B cell (primary cell): ENCODE measurements around the gene TMEM41B. TPM values are rescaled to one million over a fixed set of nuclear protein-coding genes. Genes with fewer than 3 reads are reported as not detected.
"Not testable (repeated sequence)": the region's sequence is repeated elsewhere in the genome, so short reads cannot be mapped to it uniquely, and the experiment has no call there.

ENCODE experiments used
- ATAC-seq: fragments of 200-7000 bp; cut with Tn5 transposase; one replicate; pipeline ENCODE4 v1.10.0; 2021; ENCODE audit warnings: low read depth, mild to moderate bottlenecking, moderate number of reproducible peaks, moderate library complexity
- CTCF ChIA-PET: fragments of 350-600 bp; sonication (Branson Sonifier 250); formaldehyde crosslinking; loops from one replicate; lab custom pipeline; 2021; ENCODE audit warnings: antibody characterized with exemption, inconsistent platforms; lab: Charles Lee
- POLR2A ChIA-PET: fragments of 350-600 bp; sonication (Branson Sonifier 250); formaldehyde crosslinking; loops from one replicate; lab custom pipeline; 2021; ENCODE audit warnings: antibody characterized with exemption; lab: Charles Lee
- DNase-seq: peaks from one replicate; pipeline ENCODE4 v3.0.0; 2013
- H2AFZ ChIP-seq: 2 replicates; pipeline ENCODE4 v1.6.1; 2012; ENCODE audit warnings: mild to moderate bottlenecking, low read depth, low read length; ENCODE audit not compliant: insufficient read depth, poor library complexity, severe bottlenecking
- H3K27ac ChIP-seq, 2 donors: 1 replicate in 1 of 2; 2 replicates in 1 of 2; pipeline ENCODE4 v1.5.1; 2012 to 2013; ENCODE audit warnings: low read length in 2 of 2, mild to moderate bottlenecking in 2 of 2, moderate library complexity in 1 of 2
- H3K27me3 ChIP-seq, 4 experiments: fragments of 200-600 bp in 1 of 4; sonication (generic) in 1 of 4; replicated peaks in 1 of 4; 1 replicate in 2 of 4; 2 replicates in 2 of 4; pipeline versions ENCODE4 v1.6.1 to v1.7.0; 2013 to 2016; ENCODE audit warnings: low read length in 3 of 4, mild to moderate bottlenecking in 2 of 4, mixed read lengths in 1 of 4, moderate library complexity in 1 of 4; ENCODE audit not compliant: insufficient read depth in 4 of 4, control insufficient read depth in 3 of 4; ENCODE audit errors: control extremely low read depth in 1 of 4
- H3K36me3 ChIP-seq, 2 experiments: replicated peaks in 1 of 2; 1 replicate in 1 of 2; 2 replicates in 1 of 2; pipeline versions ENCODE4 v1.6.1 to v1.7.1; 2013; ENCODE audit warnings: low read length in 1 of 2; ENCODE audit not compliant: insufficient read depth in 2 of 2, control insufficient read depth in 1 of 2; ENCODE audit errors: control extremely low read depth in 1 of 2, extremely low read depth in 1 of 2
- H3K4me1 ChIP-seq, 2 donors: fragments of 200-600 bp in 1 of 2; sonication (generic) in 1 of 2; 1 replicate in 1 of 2; 2 replicates in 1 of 2; pipeline versions ENCODE4 v1.5.1 to v1.6.1; 2013 to 2017; ENCODE audit warnings: low read length in 2 of 2; ENCODE audit not compliant: control insufficient read depth in 2 of 2, insufficient read depth in 2 of 2
- H3K4me2 ChIP-seq: replicated peaks from 2 replicates; pipeline ENCODE3; 2012; ENCODE audit warnings: mild to moderate bottlenecking, low read depth, low read length; ENCODE audit not compliant: poor library complexity, severe bottlenecking
- H3K4me3 ChIP-seq, 5 experiments: fragments of 200-600 bp in 1 of 5; sonication (generic) in 1 of 5; 1 replicate in 3 of 5; 2 replicates in 2 of 5; pipeline versions ENCODE4 v1.5.1 to v1.7.0; 2011 to 2016; ENCODE audit warnings: low read length in 4 of 5, mild to moderate bottlenecking in 4 of 5, low read depth in 2 of 5, control low read depth in 1 of 5, moderate library complexity in 1 of 5; ENCODE audit not compliant: insufficient read depth in 1 of 5; ENCODE audit errors: control extremely low read depth in 1 of 5, extremely low read depth in 1 of 5
- H3K79me2 ChIP-seq: fragments of 200-600 bp; sonication (generic); one replicate; pipeline ENCODE4 v1.6.0; 2016; ENCODE audit warnings: low read length; ENCODE audit not compliant: control insufficient read depth, insufficient read depth
- H3K9ac ChIP-seq: fragments of 200-600 bp; sonication (generic); 2 replicates; pipeline ENCODE4 v1.6.1; 2017; ENCODE audit warnings: mild to moderate bottlenecking, low read length, moderate library complexity
- H3K9me3 ChIP-seq, 3 donors: one replicate each; pipeline versions ENCODE4 v1.6.1 to v1.7.1; 2013; ENCODE audit warnings: low read length in 2 of 3; ENCODE audit not compliant: control insufficient read depth in 2 of 3, insufficient read depth in 1 of 3; ENCODE audit errors: control extremely low read depth in 1 of 3
- H4K20me1 ChIP-seq: 2 replicates; pipeline ENCODE4 v1.6.0; 2012; ENCODE audit warnings: mild to moderate bottlenecking, low read length; ENCODE audit not compliant: insufficient read depth, control insufficient read depth, poor library complexity, severe bottlenecking
- H3K27ac Mint-ChIP-seq: one replicate; pipeline ENCODE4 v1.8.0; 2021; ENCODE audit warnings: mixed read lengths
- H3K27me3 Mint-ChIP-seq: one replicate; pipeline ENCODE4 v1.8.0; 2021; ENCODE audit warnings: mixed read lengths
- H3K4me1 Mint-ChIP-seq: one replicate; pipeline ENCODE4 v1.8.0; 2021; ENCODE audit warnings: mixed read lengths
- H3K4me3 Mint-ChIP-seq: one replicate; pipeline ENCODE4 v1.8.0; 2021; ENCODE audit warnings: mixed read lengths
- H3K9me3 Mint-ChIP-seq: one replicate; pipeline ENCODE4 v1.8.0; 2022; ENCODE audit warnings: mixed read lengths; ENCODE audit not compliant: insufficient read depth
- EZH2 ChIP-seq: IDR thresholded peaks from 2 replicates; pipeline ENCODE4 v1.6.1; 2012; ENCODE audit warnings: borderline replicate concordance, low read depth, mild to moderate bottlenecking, moderate library complexity, low read length; ENCODE audit not compliant: insufficient read depth, poor library complexity, severe bottlenecking
- WGBS: methylation state at CpG from one replicate; pipeline ENCODE4 v1.1.5; 2013; ENCODE audit warnings: missing lambda C conversion rate; ENCODE audit not compliant: insufficient coverage; 5-methylcytosine and 5-hydroxymethylcytosine counted together
- intact Hi-C: fragments of 100-400 bp; cut with micrococcal nuclease; formaldehyde crosslinking; loops from one replicate; pipeline ENCODE4 v1.10.0; 2022
- polyA plus RNA-seq: library from polyadenylated mRNA; depleted of rRNA; stranded (reverse); fragments of >200 nt; gene quantifications from 2 replicates; pipeline ENCODE4 v1.2.3, GENCODE V29; 2012
- total RNA-seq, 2 donors: library from RNA; stranded (reverse); fragments of 120-200 nt in 1 of 2; gene quantifications; 1 replicate in 1 of 2; 2 replicates in 1 of 2; pipeline versions ENCODE4 v1.2.3 to v1.2.4, GENCODE V29; 2013 to 2022
- TF ChIP-seq, protein P1 (sequence below): fragments of 200-600 bp; IDR thresholded peaks from one replicate; pipeline ENCODE4 v1.8.0; 2022; ENCODE audit warnings: antibody characterized with exemption, mild to moderate bottlenecking

The TMEM41B gene
- total and polyA plus RNA-seq, 2 donors (not counting 1 experiment from before 2014, with no cell fraction given): 16.1 to 43.9 TPM

DNA sequence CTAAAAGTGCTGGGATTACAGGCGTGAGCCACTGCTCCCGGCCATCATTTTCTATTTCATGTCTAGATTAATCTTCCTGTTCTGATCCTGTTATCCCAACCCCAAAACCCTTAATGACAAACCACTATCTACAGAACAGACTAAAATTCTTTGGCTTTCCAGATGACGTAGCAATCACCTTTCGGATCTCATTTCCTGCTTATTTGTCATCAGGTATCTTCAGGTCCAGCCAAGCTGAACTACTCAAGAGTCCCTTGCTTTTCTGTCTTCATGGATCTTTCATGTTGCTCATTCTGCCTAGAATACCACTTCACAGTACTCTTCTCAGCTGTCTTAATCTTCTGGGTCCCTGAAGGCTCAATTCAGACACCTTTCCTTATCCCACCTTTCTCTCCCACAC lies 42.6 kb upstream of the TMEM41B start:
- no peak overlapping the region for H3K9ac ChIP-seq
- H2AFZ ChIP-seq: no peak overlapping the region
- no peaks in the 10 kb centered on the region for H3K36me3 ChIP-seq
- H3K4me3 ChIP-seq: no peak overlapping the region
- POLR2A ChIA-PET: no interaction called here
- CTCF ChIA-PET: no interaction called here
- intact Hi-C loops: no loop called here
- H3K79me2 ChIP-seq: no peaks in the 10 kb centered on the region
- H3K4me1 Mint-ChIP-seq: no peaks in the 10 kb centered on the region
- H4K20me1 ChIP-seq: no peaks in the 10 kb centered on the region
- H3K27ac Mint-ChIP-seq: no peak overlapping the region
- 95% methylated on average over 4 of the region's 4 CpGs for WGBS
- no peaks in the 10 kb centered on the region for H3K4me1 ChIP-seq
- DNase-seq: no peak
- H3K9me3 Mint-ChIP-seq: no peaks in the 10 kb centered on the region
- no peaks in the 10 kb centered on the region for H3K9me3 ChIP-seq
- TF ChIP-seq, protein P1, sequence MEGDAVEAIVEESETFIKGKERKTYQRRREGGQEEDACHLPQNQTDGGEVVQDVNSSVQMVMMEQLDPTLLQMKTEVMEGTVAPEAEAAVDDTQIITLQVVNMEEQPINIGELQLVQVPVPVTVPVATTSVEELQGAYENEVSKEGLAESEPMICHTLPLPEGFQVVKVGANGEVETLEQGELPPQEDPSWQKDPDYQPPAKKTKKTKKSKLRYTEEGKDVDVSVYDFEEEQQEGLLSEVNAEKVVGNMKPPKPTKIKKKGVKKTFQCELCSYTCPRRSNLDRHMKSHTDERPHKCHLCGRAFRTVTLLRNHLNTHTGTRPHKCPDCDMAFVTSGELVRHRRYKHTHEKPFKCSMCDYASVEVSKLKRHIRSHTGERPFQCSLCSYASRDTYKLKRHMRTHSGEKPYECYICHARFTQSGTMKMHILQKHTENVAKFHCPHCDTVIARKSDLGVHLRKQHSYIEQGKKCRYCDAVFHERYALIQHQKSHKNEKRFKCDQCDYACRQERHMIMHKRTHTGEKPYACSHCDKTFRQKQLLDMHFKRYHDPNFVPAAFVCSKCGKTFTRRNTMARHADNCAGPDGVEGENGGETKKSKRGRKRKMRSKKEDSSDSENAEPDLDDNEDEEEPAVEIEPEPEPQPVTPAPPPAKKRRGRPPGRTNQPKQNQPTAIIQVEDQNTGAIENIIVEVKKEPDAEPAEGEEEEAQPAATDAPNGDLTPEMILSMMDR: no peak
- no peak for TF ChIP-seq EZH2
- H3K4me2 ChIP-seq: no peak overlapping the region
- ATAC-seq: no peak
- H3K27me3 ChIP-seq: no peaks in the 10 kb centered on the region
- H3K27me3 Mint-ChIP-seq: peaks cover 2% of the 10 kb centered on the region
- no peak overlapping the region for H3K4me3 Mint-ChIP-seq
- no peak overlapping the region for H3K27ac ChIP-seq

DNA sequence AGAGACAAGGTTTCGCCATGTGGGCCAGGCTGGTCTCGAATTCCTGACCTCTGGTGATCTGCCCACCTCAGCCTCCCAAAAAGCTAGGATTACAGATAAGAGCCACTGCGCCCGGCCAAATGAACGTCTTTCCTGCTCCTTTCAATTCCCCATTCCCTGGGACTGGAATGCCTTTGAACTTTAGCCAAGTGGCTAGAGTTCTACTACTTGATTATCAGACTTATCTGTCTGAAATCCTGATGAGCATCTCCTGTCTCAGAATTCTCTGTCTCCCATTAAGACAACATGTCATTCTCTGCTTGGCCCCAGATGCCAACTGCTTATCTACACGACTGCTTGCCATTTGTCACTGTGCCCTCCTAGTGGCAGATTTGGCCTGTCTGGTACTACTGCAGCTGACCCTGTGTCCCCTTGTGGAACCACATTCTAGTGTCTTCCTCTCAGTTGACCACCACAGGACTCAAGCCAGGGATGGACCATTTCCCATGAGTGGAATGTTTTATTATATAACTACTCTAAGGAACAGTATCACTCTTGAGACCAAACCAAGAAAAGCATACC lies 37.0 kb upstream of the TMEM41B start:
- no peak overlapping the region for H3K9ac ChIP-seq
- H3K79me2 ChIP-seq: no peaks in the 10 kb centered on the region
- no peaks in the 10 kb centered on the region for H3K4me1 ChIP-seq
- H3K9me3 Mint-ChIP-seq: no peaks in the 10 kb centered on the region
- no peaks in the 10 kb centered on the region for H4K20me1 ChIP-seq
- H3K4me3 ChIP-seq: no peak overlapping the region
- H3K27ac Mint-ChIP-seq: no peak overlapping the region
- H3K27me3 Mint-ChIP-seq: peaks cover 27% of the 10 kb centered on the region
- H3K4me1 Mint-ChIP-seq: no peaks in the 10 kb centered on the region
- no peaks in the 10 kb centered on the region for H3K9me3 ChIP-seq
- H3K36me3 ChIP-seq: no peaks in the 10 kb centered on the region
- no peak for ATAC-seq
- no peak overlapping the region for H3K4me2 ChIP-seq
- no peak overlapping the region for H3K27ac ChIP-seq
- TF ChIP-seq, protein P1: no peak
- TF ChIP-seq EZH2: no peak
- intact Hi-C loops: no loop called here
- no peak overlapping the region for H2AFZ ChIP-seq
- WGBS: 98% methylated on average over 5 of the region's 6 CpGs
- ChIA-PET POLR2A (no interaction called here), CTCF (no interaction called here)
- no peaks in the 10 kb centered on the region for H3K27me3 ChIP-seq
- no peak for DNase-seq
- H3K4me3 Mint-ChIP-seq: no peak overlapping the region

DNA sequence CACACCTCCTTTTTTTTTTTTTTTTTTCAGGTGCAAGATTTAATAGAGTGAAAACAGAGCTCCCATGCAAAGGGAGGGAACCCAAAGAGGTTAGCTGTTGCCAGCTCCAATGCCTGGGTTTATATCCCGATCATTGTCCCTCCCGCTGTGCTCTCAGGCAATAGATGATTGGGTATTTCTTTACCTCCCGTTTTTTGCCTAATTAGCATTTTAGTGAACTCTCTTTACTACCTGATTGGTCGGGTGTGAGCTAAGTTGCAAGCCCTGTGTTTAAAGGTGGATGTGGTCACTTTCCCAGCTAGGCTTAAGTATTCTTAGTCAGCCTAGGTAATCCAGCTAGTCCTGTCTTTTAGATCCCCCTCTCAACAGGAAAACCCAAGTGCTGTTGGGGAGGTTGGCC lies 33.4 kb upstream of the TMEM41B start:
- H3K79me2 ChIP-seq, H3K4me1 ChIP-seq, H3K4me2 ChIP-seq, H3K4me3 ChIP-seq, H3K9ac ChIP-seq, H3K36me3 ChIP-seq, ATAC-seq, H3K27me3 ChIP-seq, H3K4me1 Mint-ChIP-seq, H3K9me3 Mint-ChIP-seq, H3K4me3 Mint-ChIP-seq, H3K27ac ChIP-seq, H3K27ac Mint-ChIP-seq, intact Hi-C loops, H3K9me3 ChIP-seq, DNase-seq, H2AFZ ChIP-seq, H4K20me1 ChIP-seq: not testable (repeated sequence)
- CTCF ChIA-PET: interaction anchor here (0.7 kb wide), 1 partner anchor 18 kb away, joined by 3 read pairs; no protein-coding TSS in a partner anchor
- POLR2A ChIA-PET: interaction anchor here (0.6 kb wide), 1 partner anchor 79 kb away, joined by 3 read pairs; no protein-coding TSS in a partner anchor
- peaks cover 27% of the 10 kb centered on the region for H3K27me3 Mint-ChIP-seq
- WGBS: 100% methylated on average over 2 of the region's 4 CpGs
